Aorta (tissue), 5 donors: ENCODE data around the gene SNTB2. TPM values are rescaled to one million over a fixed set of nuclear protein-coding genes. Genes with fewer than 3 reads are reported as not detected.
"Not testable (repeated sequence)": the region's sequence is repeated elsewhere in the genome, so short reads cannot be mapped to it uniquely, and the experiment has no call there.

Experiments used
- ATAC-seq: fragments of 200-7000 bp; cut with Tn5 transposase; one replicate; pipeline ENCODE4 v1.9.1; 2022; ENCODE audit warnings: moderate library complexity; ENCODE audit not compliant: low FRiP score
- DNase-seq, 2 donors: peaks; one replicate each; pipeline ENCODE4 v3.0.0-alpha.2; 2020
- H3K27ac ChIP-seq, 2 donors: one replicate each; pipeline ENCODE4 v1.5.1; 2013; ENCODE audit warnings: low read length in 2 of 2, mild to moderate bottlenecking in 2 of 2, moderate library complexity in 2 of 2, control low read depth in 1 of 2, inconsistent platforms in 1 of 2, low read depth in 1 of 2
- H3K27me3 ChIP-seq, 2 donors: one replicate each; pipeline ENCODE4 v1.6.1; 2013; ENCODE audit warnings: control low read depth in 1 of 2, low read length in 1 of 2, mild to moderate bottlenecking in 1 of 2, moderate library complexity in 1 of 2; ENCODE audit not compliant: insufficient read depth in 2 of 2, control insufficient read depth in 1 of 2
- H3K36me3 ChIP-seq, 2 donors: one replicate each; pipeline ENCODE4 v1.6.1; 2013; ENCODE audit warnings: control low read depth in 1 of 2, low read length in 1 of 2, mild to moderate bottlenecking in 1 of 2; ENCODE audit not compliant: insufficient read depth in 2 of 2, control insufficient read depth in 1 of 2
- H3K4me1 ChIP-seq, 2 donors: one replicate each; pipeline ENCODE4 v1.6.1; 2013; ENCODE audit warnings: low read length in 2 of 2, control low read depth in 1 of 2, mild to moderate bottlenecking in 1 of 2, moderate library complexity in 1 of 2; ENCODE audit not compliant: insufficient read depth in 2 of 2, control insufficient read depth in 1 of 2
- H3K4me3 ChIP-seq, 2 donors: one replicate each; pipeline ENCODE4 v1.5.1; 2013; ENCODE audit warnings: low read length in 2 of 2, control low read depth in 1 of 2, mild to moderate bottlenecking in 1 of 2
- H3K9me3 ChIP-seq: one replicate; pipeline ENCODE4 v1.6.1; 2013; ENCODE audit warnings: mild to moderate bottlenecking, low read length; ENCODE audit not compliant: control insufficient read depth
- WGBS, 2 donors: extraction: QIAGEN DNeasy Blood & Tissue Kit; methylation state at CpG; one replicate each; pipeline ENCODE4 v1.1.7; 2013; 5-methylcytosine and 5-hydroxymethylcytosine counted together
- intact Hi-C, 2 donors: fragments of 100-400 bp; cut with DNase I; formaldehyde crosslinking; loops; one replicate each; pipeline versions ENCODE4 v1.14.2 to v1.15.0; 2022
- polyA plus RNA-seq, 2 donors: library from polyadenylated mRNA; stranded (reverse); fragments of 200-250 nt; gene quantifications; one replicate each; pipeline ENCODE4 v1.2.3, GENCODE V29; 2013
- total RNA-seq, 2 donors: library from RNA; stranded (reverse); fragmentation: NEBNext Ultra II Directional; extraction: Animal tissue kit (Norgen Biotek cat#: 25700); gene quantifications; one replicate each; pipeline ENCODE4 v1.2.1, GENCODE V29; 2021
- donor health status: healthy with polysubstance abuse.
- donor health status: Bipolar disorder and iron deficiency.
- donor health status: DM: no; HTN: no; CAD: no.
- donor health status: DM: no; HTN: no; CAD: no.
- donor health status: DM: yes; HTN: yes; CAD: no.

SNTB2 gene
- total and polyA plus RNA-seq, 4 donors, result 6.1 to 67.1 (median 28.8) TPM

GRCh38 chr16:69253870-69254341, 66.9 kb downstream of the SNTB2 start:
- no peaks in the 10 kb centered on the region for H3K36me3 ChIP-seq
- intact Hi-C loops, result no loop called here
- no peaks in the 10 kb centered on the region for H3K9me3 ChIP-seq
- 13 to 20% methylated on average over 5 of the region's 5 CpGs for WGBS, 2 donors
- DNase-seq, result no peak
- ATAC-seq, result no peak
- no peaks in the 10 kb centered on the region for H3K4me1 ChIP-seq
- H3K4me3 ChIP-seq, result no peak overlapping the region
- H3K27me3 ChIP-seq, result no peaks in the 10 kb centered on the region
- peak overlapping the region in 1 of 2 donors; percentile 17 for H3K27ac ChIP-seq

- H3K36me3 ChIP-seq, H3K9me3 ChIP-seq, DNase-seq, H3K27me3 ChIP-seq, ATAC-seq, H3K27ac ChIP-seq, H3K4me1 ChIP-seq, intact Hi-C loops, H3K4me3 ChIP-seq: not testable (repeated sequence)
- 60 to 61% methylated on average over 7 to 9 of the region's 9 CpGs for WGBS, 2 donors
These were observed 72.4 kb downstream of the SNTB2 start for GRCh38 chr16:69259428-69259764.

GRCh38 chr16:69260019-69260418, 73.1 kb downstream of the SNTB2 start:
- 82 to 88% methylated on average over 4 of the region's 4 CpGs for WGBS, 2 donors
- intact Hi-C loops, result no loop called here
- H3K36me3 ChIP-seq, result no peaks in the 10 kb centered on the region

GRCh38 chr16:69260506-69260905, 73.5 kb downstream of the SNTB2 start:
- no peaks in the 10 kb centered on the region for H3K4me1 ChIP-seq
- H3K4me3 ChIP-seq, result no peak overlapping the region
- 89 to 93% methylated on average over 3 of the region's 3 CpGs for WGBS, 2 donors
- intact Hi-C loops, result no loop called here
- ATAC-seq, result no peak
- H3K27ac ChIP-seq, result no peak overlapping the region
- no peaks in the 10 kb centered on the region for H3K27me3 ChIP-seq
- H3K9me3 ChIP-seq, result no peaks in the 10 kb centered on the region
- H3K36me3 ChIP-seq, result no peaks in the 10 kb centered on the region
- DNase-seq, result no peak

More at GRCh38 chr16:69260019-69260418, 73.1 kb downstream of the SNTB2 start:
- no peak for DNase-seq
- Histone ChIP-seq H3K4me3 (no peak overlapping the region), H3K27me3 (no peaks in the 10 kb centered on the region), H3K9me3 (no peaks in the 10 kb centered on the region), H3K27ac (no peak overlapping the region), H3K4me1 (no peaks in the 10 kb centered on the region)
- no peak for ATAC-seq

GRCh38 chr16:69266334-69267063, 79.5 kb downstream of the SNTB2 start:
- Histone ChIP-seq H3K27ac (no peak overlapping the region), H3K9me3 (no peaks in the 10 kb centered on the region), H3K4me3 (no peak overlapping the region), H3K36me3 (peaks cover 0 to 2% of the 10 kb centered on the region in 2 donors), H3K27me3 (no peaks in the 10 kb centered on the region), H3K4me1 (no peaks in the 10 kb centered on the region)
- no peak for DNase-seq
- intact Hi-C loops, result no loop called here
- ATAC-seq, result no peak
- 49 to 68% methylated on average over 4 of the region's 4 CpGs for WGBS, 2 donors

- no peaks in the 10 kb centered on the region for H3K9me3 ChIP-seq
- H3K4me3 ChIP-seq, result no peak overlapping the region
- H3K36me3 ChIP-seq, result peaks cover 0 to 2% of the 10 kb centered on the region in 2 donors
- no peak for ATAC-seq
- no peaks in the 10 kb centered on the region for H3K27me3 ChIP-seq
- H3K4me1 ChIP-seq, result no peaks in the 10 kb centered on the region
- intact Hi-C loops, result no loop called here
- H3K27ac ChIP-seq, result no peak overlapping the region
- DNase-seq, result no peak
- 23 to 30% methylated on average over 4 of the region's 4 CpGs for WGBS, 2 donors
These were observed 80.7 kb downstream of the SNTB2 start for GRCh38 chr16:69267633-69268032.

GRCh38 chr16:69270395-69270794, 83.4 kb downstream of the SNTB2 start:
- Histone ChIP-seq H3K4me1 (no peaks in the 10 kb centered on the region), H3K36me3 (peaks cover 0 to 2% of the 10 kb centered on the region in 2 donors), H3K27ac (no peak overlapping the region), H3K27me3 (no peaks in the 10 kb centered on the region), H3K9me3 (no peaks in the 10 kb centered on the region), H3K4me3 (no peak overlapping the region)
- DNase-seq (no peak), ATAC-seq (no peak)
- intact Hi-C loops, result no loop called here
- WGBS, 2 donors, result 85 to 88% methylated on average over 3 of the region's 3 CpGs

- DNase-seq (no peak), ATAC-seq (no peak)
- no peaks in the 10 kb centered on the region for H3K4me1 ChIP-seq
- intact Hi-C loops, result no loop called here
- H3K9me3 ChIP-seq, result no peaks in the 10 kb centered on the region
- no peaks in the 10 kb centered on the region for H3K27me3 ChIP-seq
- H3K36me3 ChIP-seq, result peaks cover 0 to 2% of the 10 kb centered on the region in 2 donors
- no peak overlapping the region for H3K27ac ChIP-seq
- no peak overlapping the region for H3K4me3 ChIP-seq
- 94 to 95% methylated on average over 2 of the region's 2 CpGs for WGBS, 2 donors
These were observed 83.9 kb downstream of the SNTB2 start for GRCh38 chr16:69270831-69271230.

- no peak overlapping the region for H3K27ac ChIP-seq
- DNase-seq (no peak), ATAC-seq (no peak)
- peaks cover 0 to 2% of the 10 kb centered on the region in 2 donors for H3K36me3 ChIP-seq
- H3K4me3 ChIP-seq, result no peak overlapping the region
- no peaks in the 10 kb centered on the region for H3K9me3 ChIP-seq
- intact Hi-C loops, result no loop called here
- H3K27me3 ChIP-seq, result no peaks in the 10 kb centered on the region
- WGBS, 2 donors, result 29 to 39% methylated on average over 4 of the region's 4 CpGs
- H3K4me1 ChIP-seq, result no peaks in the 10 kb centered on the region
These were observed 86.0 kb downstream of the SNTB2 start for GRCh38 chr16:69273009-69273408.
